Breast epithelium (tissue), 3 donors: ENCODE measurements around the gene CLSTN2.

Experiments
- CTCF ChIP-seq, 3 donors: fragments of 450-650 bp; IDR thresholded peaks; one replicate each; pipeline ENCODE4 v1.5.1; 2016 to 2017; ENCODE audit warnings: antibody characterized with exemption in 3 of 3, mild to moderate bottlenecking in 3 of 3, moderate library complexity in 3 of 3
- POLR2A ChIP-seq: fragments of 450-650 bp; IDR thresholded peaks from one replicate; pipeline ENCODE4 v1.6.1; 2016; ENCODE audit warnings: antibody characterized with exemption, mild to moderate bottlenecking, moderate library complexity
- POLR2AphosphoS5 ChIP-seq, 3 donors: sonication (generic); formaldehyde crosslinking; IDR thresholded peaks; one replicate each; pipeline ENCODE4 v1.6.1; 2017; ENCODE audit warnings: antibody characterized with exemption in 3 of 3

GRCh38 chr3:140499114-140499757 lies 564.3 kb downstream of the CLSTN2 start:
- TF ChIP-seq CTCF (IDR thresholded peaks at IDR 0.05) (no peak), POLR2A (no peak), POLR2AphosphoS5 (IDR thresholded peaks at IDR 0.05) (no peak)
